ENCODE data around the gene MYO3B.
A peak's percentile ranks its signal among the peaks of the same experiment; 100 is the strongest.

Gene MYO3B, protein sequence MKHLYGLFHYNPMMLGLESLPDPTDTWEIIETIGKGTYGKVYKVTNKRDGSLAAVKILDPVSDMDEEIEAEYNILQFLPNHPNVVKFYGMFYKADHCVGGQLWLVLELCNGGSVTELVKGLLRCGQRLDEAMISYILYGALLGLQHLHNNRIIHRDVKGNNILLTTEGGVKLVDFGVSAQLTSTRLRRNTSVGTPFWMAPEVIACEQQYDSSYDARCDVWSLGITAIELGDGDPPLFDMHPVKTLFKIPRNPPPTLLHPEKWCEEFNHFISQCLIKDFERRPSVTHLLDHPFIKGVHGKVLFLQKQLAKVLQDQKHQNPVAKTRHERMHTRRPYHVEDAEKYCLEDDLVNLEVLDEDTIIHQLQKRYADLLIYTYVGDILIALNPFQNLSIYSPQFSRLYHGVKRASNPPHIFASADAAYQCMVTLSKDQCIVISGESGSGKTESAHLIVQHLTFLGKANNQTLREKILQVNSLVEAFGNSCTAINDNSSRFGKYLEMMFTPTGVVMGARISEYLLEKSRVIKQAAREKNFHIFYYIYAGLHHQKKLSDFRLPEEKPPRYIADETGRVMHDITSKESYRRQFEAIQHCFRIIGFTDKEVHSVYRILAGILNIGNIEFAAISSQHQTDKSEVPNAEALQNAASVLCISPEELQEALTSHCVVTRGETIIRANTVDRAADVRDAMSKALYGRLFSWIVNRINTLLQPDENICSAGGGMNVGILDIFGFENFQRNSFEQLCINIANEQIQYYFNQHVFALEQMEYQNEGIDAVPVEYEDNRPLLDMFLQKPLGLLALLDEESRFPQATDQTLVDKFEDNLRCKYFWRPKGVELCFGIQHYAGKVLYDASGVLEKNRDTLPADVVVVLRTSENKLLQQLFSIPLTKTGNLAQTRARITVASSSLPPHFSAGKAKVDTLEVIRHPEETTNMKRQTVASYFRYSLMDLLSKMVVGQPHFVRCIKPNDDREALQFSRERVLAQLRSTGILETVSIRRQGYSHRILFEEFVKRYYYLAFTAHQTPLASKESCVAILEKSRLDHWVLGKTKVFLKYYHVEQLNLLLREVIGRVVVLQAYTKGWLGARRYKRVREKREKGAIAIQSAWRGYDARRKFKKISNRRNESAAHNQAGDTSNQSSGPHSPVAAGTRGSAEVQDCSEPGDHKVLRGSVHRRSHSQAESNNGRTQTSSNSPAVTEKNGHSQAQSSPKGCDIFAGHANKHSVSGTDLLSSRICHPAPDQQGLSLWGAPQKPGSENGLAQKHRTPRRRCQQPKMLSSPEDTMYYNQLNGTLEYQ (N-terminal part only)

GRCh38 chr2:170177950-170178781, at the start of gene MYO3B:
Gene MYO3B (plus strand): TSS chr2:170178147. CDS start chr2:170178288, 141 bp downstream.
- TF ChIP-seq CTCF (conservative IDR thresholded peaks at IDR 0.05; ENCODE audit: low read depth, low read length) = no peak
- peak; percentile 71 for DNase-seq (ENCODE audit: low read depth)
- H3K4me3 ChIP-seq (ENCODE audit: low read depth, low read length) = no peak within 1 kb of the TSS

DNA sequence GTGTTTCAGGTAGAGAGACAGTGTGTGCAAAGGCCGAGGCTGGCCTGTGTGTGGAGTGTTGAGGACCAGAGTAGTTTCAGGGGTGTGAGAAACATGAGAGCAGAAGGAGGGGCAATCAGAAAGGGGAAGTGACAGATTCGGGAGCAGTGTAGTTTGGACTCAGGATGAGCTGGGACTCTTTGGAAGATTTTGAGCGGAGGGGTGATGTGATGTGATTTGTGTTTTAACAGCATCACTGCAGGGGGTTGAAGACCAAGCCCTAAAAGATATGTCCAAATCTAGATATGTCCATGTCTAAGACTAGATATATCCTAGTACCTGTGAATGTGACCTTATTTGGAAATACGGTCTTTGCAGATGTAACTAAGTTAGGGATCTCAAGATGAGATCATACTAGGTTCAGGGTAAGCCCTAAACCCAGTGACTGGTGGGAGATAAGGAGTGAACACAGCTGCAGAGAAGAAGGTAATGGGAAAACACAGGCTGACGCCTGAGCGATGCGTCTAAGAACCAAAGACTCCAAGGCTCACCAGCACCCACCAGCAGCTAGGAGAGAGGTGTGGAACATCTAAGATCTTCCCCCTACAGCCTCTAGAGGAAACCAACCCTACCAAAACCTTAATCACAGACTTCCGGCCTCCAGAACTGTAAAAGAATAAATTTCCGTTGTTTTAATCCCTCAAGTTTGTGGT, 38.5 kb upstream of the MYO3B start:
- no peak for TF ChIP-seq CTCF (conservative IDR thresholded peaks at IDR 0.05; ENCODE audit: low read depth, low read length)
- DNase-seq (ENCODE audit: low read depth) = no peak
- no peak overlapping the region for H3K4me3 ChIP-seq (ENCODE audit: low read depth, low read length)

GRCh38 chr2:170140561-170140960, 37.4 kb upstream of the MYO3B start:
- no peak overlapping the region for H3K4me3 ChIP-seq (ENCODE audit: low read depth, low read length)
- TF ChIP-seq CTCF (conservative IDR thresholded peaks at IDR 0.05; ENCODE audit: low read depth, low read length) = no peak
- DNase-seq (ENCODE audit: low read depth) = no peak

- no peak overlapping the region for H3K4me3 ChIP-seq (ENCODE audit: low read depth, low read length)
- no peak for DNase-seq (ENCODE audit: low read depth)
- no peak for TF ChIP-seq CTCF (conservative IDR thresholded peaks at IDR 0.05; ENCODE audit: low read depth, low read length)
Observed at GRCh38 chr2:170141865-170142264, 36.1 kb upstream of the MYO3B start.

- no peak overlapping the region for H3K4me3 ChIP-seq (ENCODE audit: low read depth, low read length)
- no peak for TF ChIP-seq CTCF (conservative IDR thresholded peaks at IDR 0.05; ENCODE audit: low read depth, low read length)
- DNase-seq (ENCODE audit: low read depth) = no peak
Observed at GRCh38 chr2:170142502-170142901, 35.4 kb upstream of the MYO3B start.
